ENCODE data around the gene UGT1A6.

UGT1A6 gene

GRCh38 chr2:233803292-233803911 is 110.7 kb downstream of the UGT1A6 start:
- DNase-seq, result no peak

GRCh38 chr2:233803994-233804393 is 111.3 kb downstream of the UGT1A6 start:
- DNase-seq, result no peak

- DNase-seq, result no peak
Measured at GRCh38 chr2:233807215-233807865, 114.7 kb downstream of the UGT1A6 start.

GRCh38 chr2:233807966-233808935 is 115.6 kb downstream of the UGT1A6 start:
- no peak for DNase-seq

DNA sequence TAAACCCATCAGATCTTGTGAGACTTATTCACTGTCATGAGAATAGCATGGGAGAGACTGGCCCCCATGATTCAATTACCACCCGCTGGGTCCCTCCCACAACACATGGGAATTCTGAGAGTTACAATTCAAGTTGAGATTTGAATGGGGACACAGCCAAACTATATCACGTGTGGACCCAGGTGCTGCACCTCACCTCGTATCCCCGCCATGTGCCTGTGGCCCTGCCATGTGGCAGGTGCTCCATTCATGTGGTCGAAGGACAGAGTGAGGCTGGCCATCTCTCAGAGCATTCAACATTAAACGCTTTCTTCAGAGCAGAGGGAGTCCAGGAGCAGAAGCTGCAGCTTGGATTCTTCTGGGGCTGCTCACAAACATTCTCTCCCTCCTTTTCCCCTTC is 117.7 kb downstream of the UGT1A6 start:
- DNase-seq, result no peak

DNA sequence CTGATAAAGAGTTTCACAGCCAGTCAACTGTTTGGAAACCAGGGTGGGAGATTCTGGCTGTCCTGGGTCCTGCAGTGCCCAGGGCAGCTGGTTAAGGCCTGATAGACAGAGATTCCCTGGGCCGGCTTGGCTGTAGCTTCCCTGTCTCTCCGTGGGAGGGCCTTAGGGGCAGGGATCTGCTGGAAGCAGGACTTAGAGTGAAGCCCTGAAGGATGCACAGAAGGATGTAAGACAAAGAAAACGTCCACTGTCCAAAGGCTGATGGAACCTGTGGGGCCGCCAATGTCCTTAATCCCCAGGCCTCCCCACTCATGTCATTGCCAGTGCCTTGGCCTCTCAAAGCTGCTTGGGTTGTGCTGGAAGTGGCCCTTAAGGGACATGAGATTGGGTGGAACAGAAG is 118.4 kb downstream of the UGT1A6 start:
- no peak for DNase-seq

DNA sequence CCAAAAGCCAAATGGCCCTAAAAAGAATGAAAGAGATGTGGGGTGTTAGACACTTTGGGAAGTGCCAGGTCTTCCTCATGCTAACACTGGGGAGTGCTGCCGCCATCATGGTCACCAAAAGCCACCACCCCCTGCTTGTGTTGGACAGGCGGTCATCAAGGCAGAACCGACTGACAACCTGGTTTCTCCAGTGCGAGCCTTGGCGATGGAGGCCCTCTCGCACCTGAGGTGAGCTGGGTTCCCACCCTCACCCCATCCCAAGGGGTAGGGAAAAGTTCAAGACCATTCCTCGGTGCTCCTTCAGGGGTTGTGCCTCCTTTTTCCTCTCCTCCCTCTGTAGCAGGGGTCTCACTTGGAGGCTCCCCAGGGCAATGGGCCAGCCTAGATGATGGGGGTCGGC is 119.0 kb downstream of the UGT1A6 start:
- no peak for DNase-seq

DNA sequence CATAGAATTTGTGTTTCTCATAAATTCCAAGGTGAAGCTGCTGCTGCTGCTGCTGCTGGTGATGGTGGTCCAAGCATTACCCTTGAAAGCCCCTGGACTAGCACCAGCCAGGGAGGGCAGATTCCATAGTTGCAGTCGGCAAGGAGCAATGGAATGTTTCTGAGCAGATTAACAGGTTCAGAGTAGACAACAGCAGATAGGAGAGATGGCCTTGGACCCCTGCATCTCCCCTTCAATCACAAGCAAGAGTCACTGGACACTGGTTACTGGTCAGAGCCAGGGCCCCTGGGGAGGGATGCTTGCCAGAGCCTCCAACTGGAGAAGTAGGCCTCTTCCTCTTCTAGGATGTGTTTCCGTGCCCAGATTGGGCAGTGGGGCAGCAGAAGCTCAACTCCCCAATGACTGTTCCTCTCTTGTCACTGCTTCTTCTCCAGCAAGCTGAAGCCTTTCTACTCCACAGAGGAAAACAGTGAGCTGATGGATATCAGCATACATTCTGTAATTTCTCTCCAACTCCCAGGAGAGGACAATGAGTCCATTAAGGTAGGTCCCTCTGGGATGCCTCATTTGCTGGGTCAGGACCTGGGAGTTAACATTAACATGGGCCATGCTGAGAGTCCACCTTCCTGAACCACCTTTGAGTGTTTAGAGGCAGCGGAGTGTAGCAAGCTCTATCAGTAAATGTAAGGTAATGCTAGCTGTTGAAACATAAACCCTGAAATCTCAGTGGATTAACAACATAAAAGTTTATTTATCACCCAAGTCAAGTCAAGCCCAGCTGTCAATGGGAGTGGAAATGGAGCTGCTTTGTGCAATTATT is 120.8 kb downstream of the UGT1A6 start:
- DNase-seq, result no peak

DNA sequence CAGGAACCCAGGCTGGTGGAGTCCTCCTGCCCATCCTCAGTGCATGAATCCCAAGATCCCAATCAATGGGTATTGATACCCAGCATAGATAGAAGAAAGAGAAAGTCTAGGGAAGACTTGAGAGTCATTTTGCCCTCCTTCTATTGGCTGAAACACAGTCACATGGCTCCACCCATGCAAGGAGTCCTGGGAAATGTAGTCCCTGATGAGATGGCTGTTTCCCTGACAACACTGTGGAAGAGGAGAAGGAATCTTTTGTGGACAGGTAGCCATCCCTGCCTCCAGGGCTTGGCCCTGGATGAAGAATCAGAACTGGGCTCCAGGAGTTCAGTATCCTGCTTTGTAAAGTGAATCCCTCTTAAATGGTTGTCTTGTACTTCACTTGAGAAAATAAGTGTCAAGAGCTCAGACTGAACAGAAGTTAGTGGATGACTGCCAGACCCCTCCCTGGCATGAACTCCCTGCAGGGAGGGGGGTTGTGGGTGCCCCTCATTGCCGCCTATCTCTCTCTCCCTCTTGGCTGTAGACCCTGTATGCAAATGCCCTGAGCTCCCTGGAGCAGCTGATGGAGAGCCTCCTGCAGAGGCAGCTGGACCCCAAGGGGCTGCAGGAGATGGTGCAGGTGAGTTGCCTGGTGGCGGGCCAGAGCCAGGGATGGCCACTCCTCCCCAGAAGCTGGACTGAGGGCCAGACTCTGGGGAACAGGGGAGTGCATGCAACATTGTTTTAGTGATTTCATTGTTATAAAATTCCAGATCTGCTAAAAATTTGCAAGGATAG is 121.6 kb downstream of the UGT1A6 start:
- DNase-seq, result no peak

GRCh38 chr2:233815861-233816260 is 123.2 kb downstream of the UGT1A6 start:
- no peak for DNase-seq

DNA sequence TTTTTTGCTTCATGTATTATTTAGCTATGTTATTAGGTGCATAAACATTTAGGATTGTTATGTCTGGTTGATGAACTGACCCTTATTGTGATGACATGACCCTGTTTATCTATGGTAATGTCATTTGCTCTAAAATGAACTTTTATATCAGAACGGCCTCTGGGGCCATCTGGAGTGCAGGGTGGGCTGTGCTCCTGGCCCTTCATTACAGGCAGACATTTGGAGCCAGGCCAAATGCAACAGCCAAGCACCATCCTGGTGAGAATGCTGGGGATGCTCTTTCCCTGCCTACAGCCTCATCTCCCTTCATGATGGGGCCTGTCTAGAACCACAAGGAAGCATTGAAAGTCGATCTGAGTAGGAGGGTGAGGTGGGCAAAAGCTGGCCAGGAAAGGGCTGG is 123.6 kb downstream of the UGT1A6 start:
- DNase-seq, result no peak

- no peak for DNase-seq
Measured at GRCh38 chr2:233816771-233817170, 124.1 kb downstream of the UGT1A6 start.

DNA sequence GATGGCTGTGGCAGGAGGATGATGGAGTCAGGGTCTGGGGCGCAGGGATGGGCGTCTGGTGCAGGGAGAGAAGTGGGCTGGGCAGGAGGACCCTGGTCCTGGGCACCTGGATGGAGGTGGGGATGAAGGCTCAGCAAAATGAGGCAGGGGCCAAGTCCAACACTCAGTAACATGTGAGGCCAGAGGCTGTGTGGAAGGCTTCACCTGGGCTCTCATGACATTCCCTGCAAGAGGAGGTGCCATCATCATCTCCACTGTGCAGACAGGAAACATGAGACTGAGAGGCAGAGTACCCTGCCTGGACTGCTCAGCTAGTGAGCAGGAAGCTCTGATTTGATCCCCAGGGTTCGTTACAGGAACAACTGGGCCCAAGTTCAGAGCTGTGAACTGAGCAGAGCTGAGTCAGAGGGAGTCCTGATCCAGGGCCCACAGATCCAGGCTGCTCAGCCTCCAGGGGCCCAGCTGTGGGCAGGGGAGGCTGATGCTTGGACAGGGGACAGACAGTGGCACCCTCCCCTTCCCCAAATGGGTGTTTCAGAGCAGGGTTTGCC is 124.7 kb downstream of the UGT1A6 start:
- no peak for DNase-seq

DNA sequence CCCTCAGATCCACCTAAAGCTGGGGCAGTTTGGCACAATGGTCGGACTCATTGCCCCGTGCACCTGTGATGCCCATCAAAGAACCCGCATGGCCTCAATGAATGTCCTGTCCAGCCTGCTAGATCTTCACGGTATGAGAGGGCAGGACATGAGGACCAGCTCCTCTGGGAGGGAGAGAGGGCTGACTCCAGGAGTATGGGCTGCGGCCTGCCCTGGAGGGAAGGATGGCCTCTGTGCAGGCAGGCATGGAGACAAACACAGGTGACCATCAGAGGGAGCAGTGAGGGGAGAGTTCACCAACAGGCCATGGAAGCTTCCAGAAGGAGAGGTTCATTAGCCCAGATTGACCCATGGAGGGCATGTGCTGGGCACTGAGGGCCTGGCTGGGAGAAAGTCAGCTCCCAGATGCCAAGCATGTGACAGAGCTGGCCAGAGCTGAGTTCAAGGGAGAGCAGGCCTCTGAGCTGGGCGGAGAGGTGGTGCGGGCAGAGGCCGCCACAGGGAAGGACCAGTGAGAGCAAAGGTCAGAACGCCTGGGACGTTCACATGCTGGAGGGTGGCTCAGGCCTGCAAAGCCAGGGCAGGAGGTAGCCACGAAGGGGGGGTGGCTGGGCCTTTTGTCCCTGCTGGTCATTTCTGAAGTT is 125.4 kb downstream of the UGT1A6 start:
- DNase-seq, result no peak

DNA sequence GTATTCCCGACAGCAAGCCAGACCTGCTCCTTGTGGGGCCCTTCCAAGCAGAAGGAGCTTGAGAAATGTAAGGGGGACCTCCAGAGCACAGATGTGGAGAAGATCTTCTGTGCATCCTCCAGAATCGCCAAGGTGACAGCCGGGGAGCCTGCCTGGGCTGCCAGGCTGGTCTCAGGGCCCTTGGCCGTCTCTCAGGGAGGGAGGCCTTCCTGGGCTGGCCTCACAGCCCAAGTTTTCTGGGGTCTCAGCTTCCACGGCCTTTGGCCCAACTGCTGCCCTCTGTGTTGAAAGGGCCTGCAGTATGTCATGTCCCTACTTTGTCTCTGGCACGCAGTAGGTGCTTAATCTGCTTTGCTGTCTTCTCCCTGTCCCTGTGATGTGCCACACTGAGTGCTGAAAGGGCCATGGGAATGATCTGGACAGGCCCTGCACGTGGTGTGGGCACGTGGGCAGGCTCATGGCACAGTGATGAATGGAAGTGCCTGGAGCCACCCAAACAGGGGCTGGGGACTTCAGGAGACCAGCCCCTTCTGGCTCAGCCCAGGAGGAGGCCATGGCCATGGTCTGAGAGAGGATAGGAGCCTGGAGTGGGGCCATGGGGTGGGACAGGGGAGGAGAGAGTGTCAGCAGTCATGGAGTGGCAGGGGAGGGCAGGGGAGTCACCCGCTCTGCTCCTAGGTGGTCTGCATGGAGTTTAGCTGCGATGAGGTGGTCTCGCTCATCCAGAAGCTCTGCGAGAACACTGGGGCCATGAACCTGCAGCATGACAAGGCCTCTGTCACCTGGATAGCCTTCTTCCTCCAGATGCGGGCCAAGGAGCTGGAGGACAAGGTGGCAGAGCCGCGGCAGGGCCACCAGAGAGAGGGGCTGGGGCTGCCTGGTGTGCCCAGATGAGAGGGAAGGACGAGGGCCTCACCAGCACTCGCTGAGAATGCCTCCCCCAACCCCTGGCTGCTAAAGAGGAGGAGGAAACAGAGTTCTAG is 126.2 kb downstream of the UGT1A6 start:
- no peak for DNase-seq

DNA sequence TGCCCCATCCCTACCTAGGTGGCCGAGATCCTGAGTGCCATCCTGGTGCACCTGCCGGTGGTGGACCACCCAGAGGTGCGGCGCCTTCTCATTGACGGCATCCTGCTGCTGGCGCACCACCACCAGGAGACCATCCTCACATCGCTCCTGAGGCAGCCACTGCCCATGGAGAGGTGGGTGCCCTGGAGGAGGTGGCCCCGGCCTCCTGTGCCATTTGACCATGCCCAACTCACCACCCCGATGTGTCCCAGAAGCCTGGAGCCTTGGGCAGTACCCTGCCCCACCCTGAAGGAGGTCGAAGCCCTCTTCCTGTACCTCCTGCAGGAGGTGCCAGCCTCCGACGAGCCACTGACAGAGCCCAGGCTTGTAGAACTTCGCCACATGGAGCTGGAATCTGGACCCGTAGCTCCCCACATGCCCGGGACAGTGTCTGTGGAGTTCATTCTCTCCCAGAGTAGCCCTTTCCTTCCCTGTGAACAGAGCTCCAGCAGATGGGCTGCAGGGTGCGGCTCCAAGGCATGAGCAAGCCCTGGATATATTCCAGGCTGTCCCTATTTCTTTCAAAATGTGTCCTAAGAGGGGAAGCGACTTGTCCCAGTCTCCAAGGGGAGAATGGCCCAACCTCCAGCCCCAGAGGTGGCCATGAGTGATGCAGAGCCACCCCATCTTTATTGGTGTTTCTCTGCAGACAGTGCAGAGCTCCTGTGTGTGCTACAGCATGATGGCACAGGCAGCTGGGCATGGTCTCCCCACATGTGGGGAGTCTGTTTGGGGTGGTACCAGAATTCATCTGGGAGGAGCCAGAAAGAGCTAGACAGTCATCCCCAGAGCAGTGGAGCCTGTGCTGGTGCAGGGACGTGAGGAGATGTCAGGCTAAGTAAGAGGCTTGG is 127.4 kb downstream of the UGT1A6 start:
- no peak for DNase-seq

DNA sequence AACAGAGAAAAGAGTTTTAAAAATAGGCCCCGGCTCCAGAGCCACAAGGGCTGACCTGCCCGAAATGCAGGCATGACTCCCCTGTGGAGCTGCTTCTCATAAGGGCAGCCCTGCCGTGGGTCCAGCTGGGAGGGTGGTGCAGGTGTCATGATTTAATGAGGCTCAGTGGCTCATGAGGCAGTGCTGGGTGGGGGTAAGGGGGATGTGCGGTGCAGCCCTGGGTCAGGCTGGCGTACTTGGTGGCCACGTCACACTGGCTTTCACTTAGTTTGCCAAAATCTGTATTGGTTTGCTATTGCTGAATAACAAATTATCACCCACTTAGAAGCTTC is 128.1 kb downstream of the UGT1A6 start:
- DNase-seq, result no peak

GRCh38 chr2:233821196-233821595 is 128.5 kb downstream of the UGT1A6 start:
- no peak for DNase-seq

- DNase-seq, result no peak
Measured at GRCh38 chr2:233821709-233822100, 129.0 kb downstream of the UGT1A6 start.
